ENCODE results near the gene NEUROD4.

NEUROD4 gene

GRCh38 chr12:55061024-55061423 lies 41.2 kb downstream of the NEUROD4 start:
- no peak for FAIRE-seq

GRCh38 chr12:55063291-55063690 lies 43.5 kb downstream of the NEUROD4 start:
- FAIRE-seq, result no peak

- no peak for FAIRE-seq
These were observed 45.8 kb downstream of the NEUROD4 start for GRCh38 chr12:55065535-55065934.

GRCh38 chr12:55067701-55068100 lies 47.9 kb downstream of the NEUROD4 start:
- no peak for FAIRE-seq

GRCh38 chr12:55068416-55069010 lies 48.7 kb downstream of the NEUROD4 start:
- FAIRE-seq, result no peak

- FAIRE-seq, result no peak
These were observed 52.3 kb downstream of the NEUROD4 start for GRCh38 chr12:55072083-55072482.

- FAIRE-seq, result peak; percentile 97
These were observed 53.6 kb downstream of the NEUROD4 start for GRCh38 chr12:55073043-55074022.

- no peak for FAIRE-seq
These were observed 55.0 kb downstream of the NEUROD4 start for GRCh38 chr12:55074806-55075205.

Measured in islet of Langerhans (tissue), 1 donor.